NT2/D1 (cell line): ENCODE results near the gene RRP15.

ENCODE experiments used
- SUZ12 ChIP-seq: IDR thresholded peaks from 2 replicates; pipeline ENCODE4 v1.6.1; 2011; ENCODE audit not compliant: insufficient read length, insufficient read depth; ENCODE audit errors: extremely low read depth
- YY1 ChIP-seq: IDR thresholded peaks from 2 replicates; pipeline ENCODE4 v1.6.1; 2011; ENCODE audit not compliant: insufficient read length, insufficient read depth
- ZNF274 ChIP-seq: IDR thresholded peaks from 2 replicates; pipeline ENCODE4 v1.6.1; 2011; ENCODE audit warnings: mild to moderate bottlenecking, low read depth, low read length

DNA sequence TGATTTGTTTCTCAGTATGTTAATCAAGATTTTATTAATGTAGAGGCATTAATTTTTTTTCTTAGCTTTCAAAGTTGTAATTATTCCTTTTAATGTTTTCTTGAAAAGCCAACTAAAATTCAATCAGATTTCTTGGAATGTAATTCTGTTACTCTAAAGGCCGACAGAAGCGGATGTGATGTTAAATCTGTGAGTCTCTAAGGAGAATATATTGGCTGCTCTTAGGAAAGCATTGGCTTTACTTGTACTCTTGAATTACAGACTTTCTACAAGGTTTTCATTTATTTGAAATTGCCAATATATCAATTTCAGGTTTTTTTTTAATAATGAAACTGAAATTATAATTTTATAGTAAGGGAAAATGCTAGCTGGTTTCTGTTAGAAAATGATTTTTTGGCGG lies 29.2 kb downstream of the RRP15 start:
- TF ChIP-seq SUZ12 (no peak), YY1 (no peak), ZNF274 (no peak)
